SU-DHL-6 (cell line): ENCODE data around the gene TTC8.

Source experiments
- H2AFZ ChIP-seq: fragments of 200-600 bp; sonication (generic); 2 replicates; pipeline ENCODE4 v1.6.1; 2014; ENCODE audit warnings: low read depth, mild to moderate bottlenecking, moderate library complexity, mixed read lengths, antibody characterized with exemption, low read length; ENCODE audit not compliant: severe bottlenecking
- H3F3A ChIP-seq: fragments of 200-600 bp; shearing (Covaris generic); 2 replicates; pipeline ENCODE4 v1.6.0; 2016; ENCODE audit warnings: antibody characterized with exemption, mild to moderate bottlenecking; ENCODE audit not compliant: insufficient read depth
- H3K27ac ChIP-seq: fragments of 200-600 bp; sonication (generic); 2 replicates; pipeline ENCODE4 v1.5.1; 2016; ENCODE audit warnings: low read depth, mild to moderate bottlenecking, low read length, moderate library complexity, mixed read lengths
- H3K27me3 ChIP-seq: fragments of 200-600 bp; sonication (generic), shearing (Covaris generic); 2 replicates; pipeline ENCODE4 v1.6.0; 2014; ENCODE audit warnings: mild to moderate bottlenecking, low read length
- H3K36me3 ChIP-seq: fragments of 200-600 bp; sonication (generic); 2 replicates; pipeline ENCODE4 v1.6.1; 2014; ENCODE audit warnings: mild to moderate bottlenecking, low read length, mixed read lengths
- H3K4me2 ChIP-seq: fragments of 300-600, 200-600 bp; shearing (Covaris generic), sonication (generic); 2 replicates; pipeline ENCODE4 v1.6.0; 2014; ENCODE audit warnings: low read length, low read depth, mild to moderate bottlenecking; ENCODE audit not compliant: poor library complexity, severe bottlenecking
- H3K4me3 ChIP-seq: fragments of 200-600 bp; sonication (generic); 2 replicates; pipeline ENCODE4 v1.5.1; 2014; ENCODE audit warnings: antibody characterized with exemption, low read length, mild to moderate bottlenecking, mixed read lengths; ENCODE audit not compliant: insufficient read depth, poor library complexity, severe bottlenecking
- H3K79me2 ChIP-seq: fragments of 200-600 bp; sonication (generic); 2 replicates; pipeline ENCODE4 v1.6.1; 2014; ENCODE audit warnings: mild to moderate bottlenecking, low read length, moderate library complexity; ENCODE audit not compliant: insufficient read depth
- H3K9ac ChIP-seq: fragments of 200-600 bp; sonication (generic); 2 replicates; pipeline ENCODE4 v1.7.0; 2014; ENCODE audit warnings: mild to moderate bottlenecking, low read length
- H3K9me2 ChIP-seq: fragments of 200-600 bp; sonication (generic); replicated peaks from 2 replicates; pipeline ENCODE4 v1.6.1; 2014; ENCODE audit warnings: low read length; ENCODE audit not compliant: insufficient read depth
- H3K9me3 ChIP-seq: fragments of 200-600 bp; sonication (generic); 2 replicates; pipeline ENCODE4 v1.6.1; 2014; ENCODE audit warnings: low read length, mixed read lengths; ENCODE audit not compliant: insufficient read depth
- H4K20me1 ChIP-seq: fragments of 200-600 bp; sonication (generic); 2 replicates; pipeline ENCODE4 v1.6.1; 2014; ENCODE audit warnings: low read depth, mild to moderate bottlenecking, antibody characterized with exemption, low read length, moderate library complexity, mixed read lengths
- EZH2phosphoT487 ChIP-seq: fragments of 200-600 bp; sonication (generic), shearing (Covaris generic); conservative IDR thresholded peaks from 2 replicates; pipeline ENCODE4 v1.6.1; 2018; ENCODE audit warnings: mild to moderate bottlenecking, antibody characterized with exemption, low read length, moderate library complexity, mixed read lengths
- TF ChIP-seq, protein P1 (sequence below): fragments of 200-600 bp; sonication (generic); IDR thresholded peaks from one replicate; pipeline ENCODE4 v1.5.1; 2017; ENCODE audit warnings: antibody characterized with exemption, mild to moderate bottlenecking, low read length, moderate library complexity; ENCODE audit not compliant: insufficient read depth, poor library complexity, severe bottlenecking

The TTC8 gene

DNA sequence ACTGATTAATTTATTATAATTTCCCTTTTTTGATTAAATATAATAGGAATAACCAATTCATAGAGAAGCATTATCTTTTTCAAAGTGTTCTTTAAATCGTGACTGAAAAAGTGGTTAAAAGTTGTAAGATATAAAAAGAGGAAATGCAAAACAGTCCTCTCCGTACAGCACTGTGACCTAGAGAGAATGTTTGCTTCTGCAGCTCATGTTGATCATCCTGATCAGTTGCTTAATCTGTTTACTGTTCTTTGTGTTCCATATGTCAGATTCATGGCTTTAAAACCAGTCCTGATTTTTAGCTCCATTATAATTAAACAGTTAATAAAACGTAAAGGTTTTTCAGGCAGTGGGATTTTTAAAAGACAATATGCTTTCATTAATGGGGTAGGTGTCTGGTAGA, 4.7 kb downstream of the TTC8 start:
- H3K36me3 ChIP-seq = no peaks in the 10 kb centered on the region
- H3K9me2 ChIP-seq = no peaks in the 10 kb centered on the region
- no peak overlapping the region for H3K9ac ChIP-seq
- no peaks in the 10 kb centered on the region for H4K20me1 ChIP-seq
- no peak for TF ChIP-seq EZH2phosphoT487
- TF ChIP-seq, protein P1, sequence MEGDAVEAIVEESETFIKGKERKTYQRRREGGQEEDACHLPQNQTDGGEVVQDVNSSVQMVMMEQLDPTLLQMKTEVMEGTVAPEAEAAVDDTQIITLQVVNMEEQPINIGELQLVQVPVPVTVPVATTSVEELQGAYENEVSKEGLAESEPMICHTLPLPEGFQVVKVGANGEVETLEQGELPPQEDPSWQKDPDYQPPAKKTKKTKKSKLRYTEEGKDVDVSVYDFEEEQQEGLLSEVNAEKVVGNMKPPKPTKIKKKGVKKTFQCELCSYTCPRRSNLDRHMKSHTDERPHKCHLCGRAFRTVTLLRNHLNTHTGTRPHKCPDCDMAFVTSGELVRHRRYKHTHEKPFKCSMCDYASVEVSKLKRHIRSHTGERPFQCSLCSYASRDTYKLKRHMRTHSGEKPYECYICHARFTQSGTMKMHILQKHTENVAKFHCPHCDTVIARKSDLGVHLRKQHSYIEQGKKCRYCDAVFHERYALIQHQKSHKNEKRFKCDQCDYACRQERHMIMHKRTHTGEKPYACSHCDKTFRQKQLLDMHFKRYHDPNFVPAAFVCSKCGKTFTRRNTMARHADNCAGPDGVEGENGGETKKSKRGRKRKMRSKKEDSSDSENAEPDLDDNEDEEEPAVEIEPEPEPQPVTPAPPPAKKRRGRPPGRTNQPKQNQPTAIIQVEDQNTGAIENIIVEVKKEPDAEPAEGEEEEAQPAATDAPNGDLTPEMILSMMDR = no peak
- H3K4me2 ChIP-seq = no peak overlapping the region
- H3K79me2 ChIP-seq = no peaks in the 10 kb centered on the region
- H2AFZ ChIP-seq = no peak overlapping the region
- H3K9me3 ChIP-seq = no peaks in the 10 kb centered on the region
- no peaks in the 10 kb centered on the region for H3K27me3 ChIP-seq
- no peak overlapping the region for H3K4me3 ChIP-seq
- H3K27ac ChIP-seq = no peak overlapping the region
- no peaks in the 10 kb centered on the region for H3F3A ChIP-seq

DNA sequence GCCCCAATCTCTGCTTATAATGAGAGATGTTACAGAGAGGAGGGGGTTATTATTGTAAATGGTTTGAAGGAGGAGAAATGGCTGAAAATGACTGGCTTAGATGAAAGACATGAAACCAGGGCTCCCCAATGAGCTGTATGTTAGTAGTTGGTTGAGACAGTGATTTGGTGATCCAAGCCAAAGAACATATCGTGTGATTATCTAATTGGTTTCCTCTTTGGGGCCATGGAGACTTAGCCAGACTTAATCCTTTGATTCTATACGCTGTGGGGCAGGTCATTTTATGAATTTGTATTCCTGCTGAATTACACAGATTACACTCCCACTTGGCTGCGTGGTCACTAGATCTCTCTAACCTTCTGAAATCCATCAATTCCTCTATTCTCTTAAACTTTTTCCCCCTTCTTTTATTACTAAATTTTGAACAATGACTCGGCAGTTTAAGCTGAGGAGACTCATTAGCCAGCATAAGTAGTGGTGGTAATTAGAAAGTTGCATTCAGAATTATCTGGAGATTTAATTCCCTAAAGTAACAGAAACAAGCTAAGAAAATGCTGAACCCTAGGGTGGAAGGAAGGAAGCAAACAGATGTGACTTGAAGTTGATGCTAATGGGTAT, 5.3 kb downstream of the TTC8 start:
- Histone ChIP-seq H3K4me2 (no peak overlapping the region), H4K20me1 (no peaks in the 10 kb centered on the region), H3K79me2 (no peaks in the 10 kb centered on the region), H3K4me3 (no peak overlapping the region), H3K9me2 (no peaks in the 10 kb centered on the region), H2AFZ (no peak overlapping the region), H3K27ac (no peak overlapping the region), H3K27me3 (no peaks in the 10 kb centered on the region), H3F3A (no peaks in the 10 kb centered on the region), H3K9ac (no peak overlapping the region), H3K9me3 (no peaks in the 10 kb centered on the region), H3K36me3 (no peaks in the 10 kb centered on the region)
- no peak for TF ChIP-seq EZH2phosphoT487
- TF ChIP-seq, protein P1 = no peak

DNA sequence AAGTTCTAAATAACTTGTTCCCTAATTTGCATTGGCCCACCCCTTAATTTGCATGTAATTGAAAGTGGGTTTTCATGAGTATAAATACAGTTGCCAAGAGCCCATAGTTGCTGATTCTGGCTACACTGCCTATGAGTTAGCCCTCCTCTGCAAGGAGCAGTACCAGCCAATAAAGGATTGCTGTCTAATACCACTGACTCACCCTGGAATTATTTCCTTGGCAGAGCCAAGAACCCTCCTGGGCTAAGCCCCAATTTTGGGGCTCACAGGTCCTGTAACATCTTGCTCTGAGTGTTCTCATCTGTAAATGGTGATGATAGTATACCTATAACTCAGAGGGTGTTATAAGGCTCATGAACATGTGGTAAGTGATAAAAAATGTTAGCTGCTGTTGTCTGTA, 6.8 kb downstream of the TTC8 start:
- Histone ChIP-seq H3K79me2 (no peaks in the 10 kb centered on the region), H3F3A (no peaks in the 10 kb centered on the region), H3K9me3 (no peaks in the 10 kb centered on the region), H3K4me3 (no peak overlapping the region), H3K27me3 (no peaks in the 10 kb centered on the region), H3K4me2 (no peak overlapping the region), H3K9ac (no peak overlapping the region), H2AFZ (no peak overlapping the region), H4K20me1 (no peaks in the 10 kb centered on the region), H3K27ac (no peak overlapping the region), H3K36me3 (no peaks in the 10 kb centered on the region), H3K9me2 (no peaks in the 10 kb centered on the region)
- TF ChIP-seq EZH2phosphoT487 = no peak
- TF ChIP-seq, protein P1 = no peak
